ENCODE results near the gene LRRC39. TPM values are rescaled to one million over a fixed set of nuclear protein-coding genes. Genes with fewer than 3 reads are reported as not detected.
A peak's percentile ranks its signal among the peaks of the same experiment; 100 is the strongest.
"Not testable (repeated sequence)": the region's sequence is repeated elsewhere in the genome, so short reads cannot be mapped to it uniquely, and the experiment has no call there.

LRRC39 gene
- 0.13 and 0.43 TPM in 2 replicates for total RNA-seq (2014; rRNA removed; shearing (Covaris generic))

GRCh38 chr1:100178091-100178490 is at the start of gene LRRC39:
Gene LRRC39 (minus strand): TSS chr1:100178256. CDS start chr1:100168516, 9,740 bp downstream.
- 0 out of 2 replicates have a peak, but pooled peaks cover 3% of the 10 kb centered on the region for H3K9me3 ChIP-seq (replicated peaks)
- no peaks in the 10 kb centered on the region for H3K4me1 ChIP-seq
- H3K4me3 ChIP-seq: no peak within 1 kb of the TSS
- no peaks in the 10 kb centered on the region for H3K36me3 ChIP-seq
- no peak within 1 kb of the TSS for H3K27ac ChIP-seq
- no peaks in the 10 kb centered on the region for H3K27me3 ChIP-seq
- no peak for DNase-seq

GRCh38 chr1:100222428-100222827 is 44.4 kb upstream of the LRRC39 start:
- Histone ChIP-seq H3K27me3 (no peaks in the 10 kb centered on the region), H3K4me1 (no peaks in the 10 kb centered on the region), H3K4me3 (no peak overlapping the region), H3K9me3 (replicated peaks) (no peaks in the 10 kb centered on the region), H3K36me3 (peaks cover 2% of the 10 kb centered on the region), H3K27ac (no peak overlapping the region)
- DNase-seq: no peak

GRCh38 chr1:100219883-100220282 is 41.8 kb upstream of the LRRC39 start:
- H3K4me3 ChIP-seq: no peak overlapping the region
- H3K27ac ChIP-seq: no peak overlapping the region
- no peaks in the 10 kb centered on the region for H3K9me3 ChIP-seq (replicated peaks)
- no peaks in the 10 kb centered on the region for H3K4me1 ChIP-seq
- H3K36me3 ChIP-seq: peaks cover 12% of the 10 kb centered on the region
- DNase-seq: no peak
- no peaks in the 10 kb centered on the region for H3K27me3 ChIP-seq

- H3K4me1 ChIP-seq: no peaks in the 10 kb centered on the region
Measured at GRCh38 chr1:100219457-100219856, 41.4 kb upstream of the LRRC39 start.

GRCh38 chr1:100217834-100218233 is 39.8 kb upstream of the LRRC39 start:
- Histone ChIP-seq H3K27ac (no peak overlapping the region), H3K9me3 (replicated peaks) (no peaks in the 10 kb centered on the region), H3K4me3 (no peak overlapping the region), H3K36me3 (peaks cover 19% of the 10 kb centered on the region), H3K27me3 (no peaks in the 10 kb centered on the region), H3K4me1 (no peaks in the 10 kb centered on the region)
- no peak for DNase-seq

More at GRCh38 chr1:100219457-100219856, 41.4 kb upstream of the LRRC39 start:
- Histone ChIP-seq H3K27me3 (no peaks in the 10 kb centered on the region), H3K27ac (no peak overlapping the region), H3K4me3 (no peak overlapping the region), H3K36me3 (peaks cover 16% of the 10 kb centered on the region), H3K9me3 (replicated peaks) (no peaks in the 10 kb centered on the region)
- DNase-seq: no peak

- Histone ChIP-seq H3K4me3 (no peak overlapping the region), H3K4me1 (no peaks in the 10 kb centered on the region), H3K36me3 (peaks cover 27% of the 10 kb centered on the region), H3K9me3 (replicated peaks) (no peaks in the 10 kb centered on the region), H3K27ac (no peak overlapping the region), H3K27me3 (no peaks in the 10 kb centered on the region)
- no peak for DNase-seq
Measured at GRCh38 chr1:100215101-100215500, 37.0 kb upstream of the LRRC39 start.

GRCh38 chr1:100213141-100213540 is 35.1 kb upstream of the LRRC39 start:
- H3K27ac ChIP-seq: no peak overlapping the region
- peaks cover 32% of the 10 kb centered on the region for H3K36me3 ChIP-seq
- DNase-seq: no peak
- H3K9me3 ChIP-seq (replicated peaks): no peaks in the 10 kb centered on the region
- no peaks in the 10 kb centered on the region for H3K4me1 ChIP-seq
- no peak overlapping the region for H3K4me3 ChIP-seq
- H3K27me3 ChIP-seq: no peaks in the 10 kb centered on the region

GRCh38 chr1:100206301-100206700 is 28.2 kb upstream of the LRRC39 start:
- DNase-seq: no peak
- Histone ChIP-seq H3K4me1 (no peaks in the 10 kb centered on the region), H3K27ac (no peak overlapping the region), H3K9me3 (replicated peaks) (peaks cover 7% of the 10 kb centered on the region; the same call in 1 of the 2 replicates), H3K36me3 (peaks cover 35% of the 10 kb centered on the region), H3K4me3 (no peak overlapping the region), H3K27me3 (no peaks in the 10 kb centered on the region)

GRCh38 chr1:100205593-100205992 is 27.5 kb upstream of the LRRC39 start:
- H3K27me3 ChIP-seq; DNase-seq; H3K4me1 ChIP-seq; H3K27ac ChIP-seq; H3K9me3 ChIP-seq (replicated peaks); H3K4me3 ChIP-seq: not testable (repeated sequence)
- peaks cover 32% of the 10 kb centered on the region for H3K36me3 ChIP-seq

- not testable (repeated sequence) for DNase-seq; H3K9me3 ChIP-seq (replicated peaks); H3K27me3 ChIP-seq; H3K4me1 ChIP-seq; H3K27ac ChIP-seq; H3K4me3 ChIP-seq
- H3K36me3 ChIP-seq: peaks cover 29% of the 10 kb centered on the region
Measured at GRCh38 chr1:100205103-100205502, 27.0 kb upstream of the LRRC39 start.

- DNase-seq; H3K4me1 ChIP-seq; H3K4me3 ChIP-seq; H3K9me3 ChIP-seq (replicated peaks); H3K27ac ChIP-seq; H3K27me3 ChIP-seq: not testable (repeated sequence)
- H3K36me3 ChIP-seq: peaks cover 31% of the 10 kb centered on the region
Measured at GRCh38 chr1:100202703-100203102, 24.6 kb upstream of the LRRC39 start.

GRCh38 chr1:100200060-100200459 is 22.0 kb upstream of the LRRC39 start:
- peaks cover 26% of the 10 kb centered on the region for H3K36me3 ChIP-seq
- not testable (repeated sequence) for H3K27ac ChIP-seq; DNase-seq; H3K9me3 ChIP-seq (replicated peaks); H3K4me1 ChIP-seq; H3K4me3 ChIP-seq; H3K27me3 ChIP-seq

- Histone ChIP-seq H3K9me3 (replicated peaks) (0 out of 2 replicates have a peak, but pooled peaks cover 3% of the 10 kb centered on the region), H3K27me3 (no peaks in the 10 kb centered on the region), H3K27ac (no peak overlapping the region), H3K36me3 (peaks cover 26% of the 10 kb centered on the region), H3K4me3 (no peak overlapping the region), H3K4me1 (no peaks in the 10 kb centered on the region; the same call in 1 of the 2 replicates)
- no peak for DNase-seq
Measured at GRCh38 chr1:100198596-100198995, 20.5 kb upstream of the LRRC39 start.

GRCh38 chr1:100188617-100189016 is 10.6 kb upstream of the LRRC39 start:
- Histone ChIP-seq H3K27me3 (no peaks in the 10 kb centered on the region), H3K4me3 (no peak overlapping the region), H3K27ac (peak overlapping the region; percentile 68), H3K4me1 (peaks cover 16% of the 10 kb centered on the region), H3K36me3 (no peaks in the 10 kb centered on the region), H3K9me3 (replicated peaks) (no peaks in the 10 kb centered on the region)
- peak; percentile 82 to 93 for DNase-seq

GRCh38 chr1:100187912-100188311 is 9.9 kb upstream of the LRRC39 start:
- no peaks in the 10 kb centered on the region for H3K9me3 ChIP-seq (replicated peaks)
- no peaks in the 10 kb centered on the region for H3K36me3 ChIP-seq
- peak overlapping the region; percentile 68 for H3K27ac ChIP-seq
- H3K4me1 ChIP-seq: peaks cover 16% of the 10 kb centered on the region
- DNase-seq: peak in 1 of 2 experiments; percentile 20
- no peaks in the 10 kb centered on the region for H3K27me3 ChIP-seq
- no peak overlapping the region for H3K4me3 ChIP-seq

- H3K4me1 ChIP-seq: peaks cover 14% of the 10 kb centered on the region
- H3K27me3 ChIP-seq: no peaks in the 10 kb centered on the region
- DNase-seq: peak in 1 of 2 experiments; percentile 22
- no peaks in the 10 kb centered on the region for H3K36me3 ChIP-seq
- H3K27ac ChIP-seq: no peak overlapping the region
- no peaks in the 10 kb centered on the region for H3K9me3 ChIP-seq (replicated peaks)
- H3K4me3 ChIP-seq: no peak overlapping the region
Measured at GRCh38 chr1:100184536-100184935, 6.5 kb upstream of the LRRC39 start.

Measured in SJCRH30 (cell line).